ENCODE measurements around the gene SLC17A1.

Gene SLC17A1

DNA sequence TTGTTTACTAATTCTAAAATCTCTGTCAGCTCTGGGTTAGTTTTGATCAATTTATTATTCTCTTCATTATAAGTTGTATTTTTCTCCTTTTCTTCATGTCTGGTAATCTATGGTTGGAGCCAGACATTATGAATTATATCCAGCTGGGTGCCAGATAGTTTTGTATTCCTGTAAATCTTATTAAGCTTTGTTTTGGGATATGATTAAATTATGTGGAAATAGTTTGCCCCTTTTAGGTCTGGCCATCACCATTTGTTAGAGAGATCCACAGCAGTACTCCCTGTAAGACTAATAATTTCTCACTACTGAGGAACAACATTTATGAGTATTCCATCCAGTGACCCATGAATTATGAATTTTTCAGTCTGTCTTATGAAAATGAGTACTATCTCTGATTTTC is 20.9 kb upstream of the SLC17A1 start:
- H3K27ac ChIP-seq = no peak overlapping the region
- TF ChIP-seq, protein P1, sequence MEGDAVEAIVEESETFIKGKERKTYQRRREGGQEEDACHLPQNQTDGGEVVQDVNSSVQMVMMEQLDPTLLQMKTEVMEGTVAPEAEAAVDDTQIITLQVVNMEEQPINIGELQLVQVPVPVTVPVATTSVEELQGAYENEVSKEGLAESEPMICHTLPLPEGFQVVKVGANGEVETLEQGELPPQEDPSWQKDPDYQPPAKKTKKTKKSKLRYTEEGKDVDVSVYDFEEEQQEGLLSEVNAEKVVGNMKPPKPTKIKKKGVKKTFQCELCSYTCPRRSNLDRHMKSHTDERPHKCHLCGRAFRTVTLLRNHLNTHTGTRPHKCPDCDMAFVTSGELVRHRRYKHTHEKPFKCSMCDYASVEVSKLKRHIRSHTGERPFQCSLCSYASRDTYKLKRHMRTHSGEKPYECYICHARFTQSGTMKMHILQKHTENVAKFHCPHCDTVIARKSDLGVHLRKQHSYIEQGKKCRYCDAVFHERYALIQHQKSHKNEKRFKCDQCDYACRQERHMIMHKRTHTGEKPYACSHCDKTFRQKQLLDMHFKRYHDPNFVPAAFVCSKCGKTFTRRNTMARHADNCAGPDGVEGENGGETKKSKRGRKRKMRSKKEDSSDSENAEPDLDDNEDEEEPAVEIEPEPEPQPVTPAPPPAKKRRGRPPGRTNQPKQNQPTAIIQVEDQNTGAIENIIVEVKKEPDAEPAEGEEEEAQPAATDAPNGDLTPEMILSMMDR (IDR thresholded peaks at IDR 0.05) = no peak
- TF ChIP-seq ZFX (IDR thresholded peaks at IDR 0.05; ENCODE audit: borderline replicate concordance) = no peak

DNA sequence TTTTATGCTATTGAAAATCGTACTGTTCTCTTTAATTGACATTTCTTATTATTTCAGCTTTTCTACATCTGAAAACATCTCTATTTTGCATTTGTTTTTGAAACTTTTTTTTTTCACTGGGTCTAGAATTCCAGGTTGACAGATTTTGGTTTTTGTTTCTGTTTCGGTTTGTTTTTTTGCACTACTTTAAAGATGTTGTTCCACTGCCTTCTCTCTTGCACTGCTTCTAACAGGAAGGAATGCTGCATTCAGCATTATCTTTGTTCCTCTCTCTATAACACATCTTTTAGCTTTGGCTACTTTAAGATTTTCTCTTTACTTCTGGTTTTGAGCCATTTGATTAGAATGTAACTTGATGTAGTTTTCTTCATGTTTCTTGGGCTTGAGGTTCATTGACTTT is 20.1 kb upstream of the SLC17A1 start:
- no peak for TF ChIP-seq ZFX (IDR thresholded peaks at IDR 0.05; ENCODE audit: borderline replicate concordance)
- TF ChIP-seq, protein P1 (IDR thresholded peaks at IDR 0.05) = no peak
- H3K27ac ChIP-seq = no peak overlapping the region

DNA sequence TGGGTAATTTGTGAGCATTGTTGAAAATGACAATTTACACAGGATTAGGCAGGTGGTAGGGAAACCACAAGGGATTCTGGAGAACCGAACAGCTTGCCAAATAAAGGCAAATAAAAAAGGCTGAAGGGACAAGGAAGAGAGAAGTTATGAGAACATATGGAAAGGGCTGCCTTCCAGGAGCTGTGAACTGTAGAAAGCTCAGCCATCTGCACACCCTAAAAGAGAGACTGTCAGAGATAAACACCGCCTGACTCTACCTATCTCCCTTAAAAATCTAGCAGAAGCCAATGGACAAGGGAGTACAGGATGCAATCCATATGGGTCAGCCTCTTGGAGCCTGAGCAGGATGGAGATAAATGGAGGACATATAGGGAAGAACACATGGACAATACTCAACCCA is 12.7 kb upstream of the SLC17A1 start:
- TF ChIP-seq, protein P1 (IDR thresholded peaks at IDR 0.05) = no peak
- TF ChIP-seq ZFX (IDR thresholded peaks at IDR 0.05; ENCODE audit: borderline replicate concordance) = no peak
- no peak overlapping the region for H3K27ac ChIP-seq

DNA sequence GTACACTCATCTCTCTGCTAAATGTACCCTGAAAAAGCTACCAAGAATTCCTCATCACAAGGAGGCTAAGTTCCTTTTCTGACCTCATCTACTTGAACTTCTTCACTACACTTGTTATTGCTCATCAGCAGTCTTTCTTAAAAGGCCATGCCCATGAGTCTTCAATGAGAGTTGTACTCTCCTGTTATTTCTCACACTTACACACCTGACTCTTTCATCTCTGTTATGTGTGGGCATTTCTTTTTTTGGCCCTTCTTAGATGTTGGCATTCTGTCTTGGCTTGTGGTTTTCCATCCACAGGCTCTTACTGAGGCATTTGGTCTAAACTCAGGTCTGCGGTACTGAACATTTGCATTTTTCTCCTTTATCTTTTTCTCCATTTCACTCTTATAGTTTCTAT is 10.7 kb upstream of the SLC17A1 start:
- no peak for TF ChIP-seq ZFX (IDR thresholded peaks at IDR 0.05; ENCODE audit: borderline replicate concordance)
- TF ChIP-seq, protein P1 (IDR thresholded peaks at IDR 0.05) = no peak
- no peak overlapping the region for H3K27ac ChIP-seq

DNA sequence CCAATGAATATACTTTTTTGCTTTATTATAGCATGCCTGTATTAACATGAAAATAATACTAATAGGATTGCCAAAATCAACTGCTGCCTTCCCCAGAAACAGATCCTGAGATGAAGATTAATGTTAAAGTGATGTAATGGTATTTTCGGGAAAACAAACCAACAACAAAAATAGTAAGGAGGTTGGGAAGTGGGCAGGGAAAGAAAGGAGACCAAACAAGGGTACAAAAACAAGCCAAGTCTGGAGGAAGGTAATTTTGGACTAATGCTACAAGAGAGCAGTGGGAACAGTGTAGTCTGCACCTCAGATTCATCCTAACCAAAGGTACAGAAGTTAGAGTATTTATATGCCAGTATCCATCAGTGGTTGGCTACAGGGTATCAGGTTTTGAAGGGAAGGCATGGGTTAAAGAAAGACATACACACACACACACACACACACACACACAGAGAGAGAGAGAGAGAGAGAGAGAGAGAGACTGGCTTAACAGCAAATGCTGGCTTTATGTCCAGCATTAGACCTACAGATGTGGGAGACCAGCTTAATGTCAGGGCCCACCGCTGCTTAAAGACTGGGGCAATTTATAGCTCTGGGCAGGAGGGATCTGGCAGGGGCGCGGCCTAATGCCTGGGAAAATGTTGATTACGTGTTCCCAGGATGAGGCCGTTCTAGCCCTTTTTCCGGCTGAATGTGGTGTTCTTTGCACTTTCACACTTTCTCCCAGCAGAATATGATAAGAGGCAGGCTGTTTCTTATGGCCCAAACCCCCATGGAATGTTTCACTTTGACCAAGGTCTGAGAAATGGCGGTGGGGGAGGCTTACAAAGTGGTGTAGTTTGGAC is 3.8 kb upstream of the SLC17A1 start:
- TF ChIP-seq, protein P1 (IDR thresholded peaks at IDR 0.05) = no peak
- no peak for TF ChIP-seq ZFX (IDR thresholded peaks at IDR 0.05; ENCODE audit: borderline replicate concordance)
- no peak overlapping the region for H3K27ac ChIP-seq

DNA sequence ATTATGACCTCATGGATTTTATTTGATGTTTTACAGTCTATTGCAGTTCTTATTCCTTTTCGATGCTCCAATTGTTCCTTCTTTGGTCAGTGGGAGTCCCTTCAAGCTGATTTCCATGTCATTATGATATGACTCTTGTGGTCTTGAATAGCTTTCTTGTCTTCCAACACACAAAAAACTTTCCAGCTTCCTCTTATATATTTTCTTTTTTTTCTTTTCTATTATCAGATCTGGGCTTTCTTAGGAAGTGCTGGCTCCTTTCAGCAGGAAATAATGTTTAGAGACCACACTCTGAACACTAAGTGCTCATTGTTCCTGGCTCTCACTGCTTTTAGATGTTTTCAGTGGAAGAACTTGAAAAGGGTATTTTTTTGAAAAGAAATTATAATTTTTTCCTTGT is 3.1 kb upstream of the SLC17A1 start:
- no peak for TF ChIP-seq ZFX (IDR thresholded peaks at IDR 0.05; ENCODE audit: borderline replicate concordance)
- TF ChIP-seq, protein P1 (IDR thresholded peaks at IDR 0.05) = no peak
- H3K27ac ChIP-seq = no peak overlapping the region

DNA sequence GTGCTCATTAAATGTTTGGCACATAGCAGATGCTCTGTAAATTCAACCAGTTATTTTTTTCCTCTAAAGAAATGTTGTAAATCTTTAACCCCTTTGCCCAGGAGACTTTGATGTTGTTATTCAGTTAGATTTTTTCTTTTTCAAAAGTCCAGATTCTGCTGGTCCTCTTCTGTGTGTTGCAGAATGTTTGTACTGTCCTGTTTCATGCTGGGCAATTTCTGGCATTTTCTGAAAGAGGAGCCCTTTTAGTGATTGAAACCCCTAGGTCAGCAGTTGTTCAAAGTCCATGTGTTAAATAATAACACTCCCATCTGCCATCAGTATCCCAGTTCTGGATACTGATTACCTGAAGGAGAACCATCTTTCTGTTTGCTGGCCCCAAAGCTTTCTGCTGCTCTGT is 1.3 kb upstream of the SLC17A1 start:
- TF ChIP-seq, protein P1 (IDR thresholded peaks at IDR 0.05) = no peak
- TF ChIP-seq ZFX (IDR thresholded peaks at IDR 0.05; ENCODE audit: borderline replicate concordance) = no peak
- H3K27ac ChIP-seq = no peak overlapping the region

Data from 22Rv1 (cell line).